Endothelial cell of umbilical vein (primary cell): ENCODE measurements around the gene ATP5ME. TPM values are rescaled to one million over a fixed set of nuclear protein-coding genes. Genes with fewer than 3 reads are reported as not detected.

Source experiments
- BruUV-seq: library from RNA; stranded (reverse); fragments of 400-500 nt; replicated peaks from 2 replicates; lab custom pipeline; 2021; lab: Mats Ljungman, UMichigan
- CTCF ChIA-PET: fragments of 300-600, 350-600 bp; sonication (Branson Sonifier 250); formaldehyde crosslinking; loops from one replicate; lab custom pipeline; 2021; ENCODE audit warnings: antibody characterized with exemption, inconsistent platforms; lab: Charles Lee
- POLR2A ChIA-PET: fragments of 300-600, 350-600 bp; sonication (Branson Sonifier 250); formaldehyde crosslinking; loops from one replicate; lab custom pipeline; 2021; ENCODE audit warnings: antibody characterized with exemption, inconsistent platforms; lab: Charles Lee
- DNase-seq: peaks from one replicate; pipeline ENCODE4 v3.0.0-alpha.2; 2011; ENCODE audit warnings: low read depth, low spot score
- FAIRE-seq: peaks from 2 replicates; lab custom pipeline; 2011; peaks lifted over from hg19 to GRCh38; lab: Jason Lieb, UNC
- H2AFZ ChIP-seq: 2 replicates; pipeline ENCODE4 v1.6.0; 2012; ENCODE audit warnings: low read depth, low read length, control low read depth, inconsistent platforms
- H3K27ac ChIP-seq: 2 replicates; pipeline ENCODE4 v1.5.1; 2011; ENCODE audit warnings: low read depth, mild to moderate bottlenecking, control low read depth, low read length, moderate library complexity; ENCODE audit not compliant: insufficient read depth
- H3K27me3 ChIP-seq, 2 experiments: 2 replicates each; pipeline versions ENCODE4 v1.6.0 to v1.6.1; 2011; ENCODE audit warnings: low read length in 2 of 2, mixed read lengths in 1 of 2; ENCODE audit not compliant: control insufficient read depth in 2 of 2, insufficient read depth in 2 of 2
- H3K36me3 ChIP-seq, 2 experiments: 2 replicates in 1 of 2; 3 replicates in 1 of 2; pipeline ENCODE4 v1.5.1; 2011; ENCODE audit warnings: low read length in 2 of 2, mild to moderate bottlenecking in 1 of 2, moderate library complexity in 1 of 2; ENCODE audit not compliant: control insufficient read depth in 2 of 2, insufficient read depth in 2 of 2; ENCODE audit errors: extremely low read depth in 1 of 2
- H3K4me1 ChIP-seq: 3 replicates; pipeline ENCODE4 v1.5.1; 2011; ENCODE audit warnings: mild to moderate bottlenecking, low read length; ENCODE audit not compliant: control insufficient read depth, insufficient read depth; ENCODE audit errors: extremely low read depth
- H3K4me2 ChIP-seq: 2 replicates; pipeline ENCODE4 v1.6.1; 2011; ENCODE audit warnings: low read length, control low read depth, mixed read lengths; ENCODE audit not compliant: insufficient read depth
- H3K4me3 ChIP-seq, 3 experiments: fragments of 200-600 bp in 1 of 3; sonication (generic), shearing (Covaris generic) in 1 of 3; replicated peaks in 1 of 3; 2 replicates each; pipeline ENCODE4 v1.5.1; 2011 to 2016; ENCODE audit warnings: control low read depth in 3 of 3, low read length in 3 of 3, mild to moderate bottlenecking in 2 of 3, inconsistent platforms in 1 of 3, low read depth in 1 of 3, moderate library complexity in 1 of 3; ENCODE audit not compliant: insufficient read depth in 1 of 3
- H3K79me2 ChIP-seq: 2 replicates; pipeline ENCODE4 v1.6.0; 2012; ENCODE audit warnings: low read length, inconsistent platforms; ENCODE audit not compliant: control insufficient read depth, insufficient read depth
- H3K9ac ChIP-seq: replicated peaks from 2 replicates; pipeline ENCODE3; 2011; ENCODE audit warnings: low read length, control low read depth; ENCODE audit not compliant: insufficient read depth; ENCODE audit errors: extremely low read depth
- H3K9me1 ChIP-seq: replicated peaks from 3 replicates; pipeline ENCODE4 v1.6.0; 2011; ENCODE audit warnings: mild to moderate bottlenecking, low read length; ENCODE audit not compliant: control insufficient read depth, insufficient read depth; ENCODE audit errors: extremely low read depth
- H3K9me3 ChIP-seq: replicated peaks from 2 replicates; pipeline ENCODE4 v1.5.1; 2012; ENCODE audit warnings: low read length, inconsistent platforms; ENCODE audit not compliant: control insufficient read depth, insufficient read depth
- H4K20me1 ChIP-seq: replicated peaks from 2 replicates; pipeline ENCODE3; 2011; ENCODE audit warnings: mild to moderate bottlenecking, low read length; ENCODE audit not compliant: control insufficient read depth, insufficient read depth; ENCODE audit errors: extremely low read depth
- CTCF ChIP-seq, 2 donors: IDR thresholded peaks; 1 replicate in 1 of 2; 2 replicates in 1 of 2; pipeline ENCODE4 v1.5.1; 2011; ENCODE audit warnings: low read length in 2 of 2, mild to moderate bottlenecking in 2 of 2, moderate library complexity in 2 of 2, control low read depth in 1 of 2, inconsistent platforms in 1 of 2, low read depth in 1 of 2; ENCODE audit not compliant: insufficient read depth in 1 of 2; ENCODE audit errors: extremely low read depth in 1 of 2
- EZH2 ChIP-seq: IDR thresholded peaks from 2 replicates; pipeline ENCODE4 v1.6.1; 2012; ENCODE audit warnings: borderline replicate concordance, low read depth, mild to moderate bottlenecking, moderate library complexity, low read length, inconsistent platforms; ENCODE audit not compliant: severe bottlenecking
- FOS ChIP-seq: IDR thresholded peaks from 2 replicates; pipeline ENCODE4 v1.6.1; 2011; ENCODE audit warnings: mild to moderate bottlenecking, low read length, moderate library complexity, borderline replicate concordance; ENCODE audit not compliant: insufficient read depth
- GATA2 ChIP-seq: IDR thresholded peaks from 2 replicates; pipeline ENCODE4 v1.7.0; 2011; ENCODE audit warnings: low read depth, mild to moderate bottlenecking, moderate library complexity, mixed read lengths, low read length; ENCODE audit not compliant: insufficient read length, insufficient read depth
- JUN ChIP-seq: IDR thresholded peaks from 2 replicates; pipeline ENCODE4 v1.6.1; 2011; ENCODE audit warnings: borderline replicate concordance, low read depth; ENCODE audit not compliant: insufficient read length, insufficient read depth
- MYC ChIP-seq: IDR thresholded peaks from one replicate; pipeline ENCODE4 v1.6.1; 2011; ENCODE audit warnings: mild to moderate bottlenecking, low read depth, low read length
- POLR2A ChIP-seq: IDR thresholded peaks from 2 replicates; pipeline ENCODE4 v1.6.1; 2012; ENCODE audit warnings: low read depth, mild to moderate bottlenecking, control low read depth, low read length
- POLR2AphosphoS5 ChIP-seq: IDR thresholded peaks from 2 replicates; pipeline ENCODE4 v1.6.1; 2012; ENCODE audit warnings: low read depth, mild to moderate bottlenecking, control low read depth, low read length, moderate library complexity; ENCODE audit not compliant: insufficient read depth
- dilution Hi-C: fragments of 300-500 bp; cut with MboI; formaldehyde crosslinking; loops from one replicate; pipeline ENCODE4 v1.15.0; 2019; ENCODE audit warnings: low sequenced_read_pairs; ENCODE audit not compliant: extremely low pct_ligation_motif_present
- intact Hi-C: fragments of 100-400 bp; cut with micrococcal nuclease; formaldehyde crosslinking; loops from one replicate; pipeline ENCODE4 v1.10.0; 2022
- polyA plus RNA-seq, 4 experiments: library from polyadenylated mRNA; depleted of rRNA in 3 of 4; stranded (reverse) in 3 of 4; unstranded in 1 of 4; fragments of >200 nt; gene quantifications; 2 replicates each; pipeline versions ENCODE4 v1.2.1 to v1.2.3, GENCODE V29; 2011 to 2012; ENCODE audit warnings: missing spikeins in 1 of 4
- total RNA-seq: library from RNA; stranded (reverse); gene quantifications from 2 replicates; pipeline ENCODE4 v1.2.3, GENCODE V29; 2021
- TF ChIP-seq, protein P1 (sequence below): IDR thresholded peaks from 2 replicates; pipeline ENCODE4 v1.6.1; 2011; ENCODE audit not compliant: insufficient read depth, insufficient read length

The ATP5ME gene
- total and polyA plus RNA-seq, 2 donors (not counting 3 experiments of a cell fraction or from before 2014, with no cell fraction given) = 303 to 304 TPM

DNA sequence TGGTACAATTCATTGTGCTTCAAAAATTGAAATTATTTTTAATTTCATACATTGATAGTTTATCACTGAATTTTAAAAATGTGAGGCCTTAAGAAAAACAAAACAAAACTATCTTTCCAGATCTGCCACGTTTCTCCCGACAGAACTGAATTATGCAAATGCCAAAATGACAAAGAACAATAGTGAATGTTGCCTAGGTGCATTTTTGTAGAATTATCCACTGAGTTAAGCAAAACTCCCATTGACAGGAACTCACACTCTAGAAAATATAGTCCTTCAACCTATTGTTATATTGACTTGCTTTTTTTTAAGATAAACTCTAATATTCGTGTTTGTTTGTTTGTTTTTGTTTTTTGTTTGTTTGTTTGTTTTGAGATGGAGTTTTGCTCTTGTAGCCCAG, 38.0 kb upstream of the ATP5ME start:
- peaks cover 8% of the 10 kb centered on the region for H4K20me1 ChIP-seq
- peaks cover 82% of the 10 kb centered on the region for H3K79me2 ChIP-seq
- no TSS peak for BruUV-seq
- no peak overlapping the region for H3K4me2 ChIP-seq
- no peaks in the 10 kb centered on the region for H3K9me3 ChIP-seq
- H3K9ac ChIP-seq = no peak overlapping the region
- dilution Hi-C loops (no loop called here), intact Hi-C loops (no loop called here)
- no peak overlapping the region for H3K4me3 ChIP-seq
- CTCF ChIA-PET = interaction anchor here (2.1 kb wide), 1 partner anchor 30 kb away, joined by 7 read pairs; no protein-coding TSS in a partner anchor
- no peaks in the 10 kb centered on the region for H3K9me1 ChIP-seq
- H2AFZ ChIP-seq = no peak overlapping the region
- no peak for DNase-seq
- no peak overlapping the region for H3K27ac ChIP-seq
- POLR2A ChIA-PET = no interaction called here
- H3K4me1 ChIP-seq = peaks cover 10% of the 10 kb centered on the region
- peaks cover 2 to 9% of the 10 kb centered on the region in 2 experiments for H3K36me3 ChIP-seq
- no peaks in the 10 kb centered on the region for H3K27me3 ChIP-seq
- TF ChIP-seq MYC = no peak
- no peak for TF ChIP-seq POLR2AphosphoS5
- no peak for TF ChIP-seq JUN
- TF ChIP-seq GATA2 = no peak
- no peak for TF ChIP-seq POLR2A
- TF ChIP-seq CTCF (IDR thresholded peaks at IDR 0.05; ENCODE audit: extremely low read depth in 1 of 2, insufficient read depth in 1 of 2, low read depth in 1 of 2, low read length in 2 of 2) = no peak
- no peak for TF ChIP-seq FOS
- TF ChIP-seq, protein P1, sequence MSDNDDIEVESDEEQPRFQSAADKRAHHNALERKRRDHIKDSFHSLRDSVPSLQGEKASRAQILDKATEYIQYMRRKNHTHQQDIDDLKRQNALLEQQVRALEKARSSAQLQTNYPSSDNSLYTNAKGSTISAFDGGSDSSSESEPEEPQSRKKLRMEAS = no peak
- TF ChIP-seq EZH2 = no peak
- no peak for FAIRE-seq
